NCI-H82 (cell line): ENCODE results near the gene LPIN3.

ENCODE experiments used
- DNase-seq: peaks from one replicate; lab custom pipeline; 2025; lab: John Stamatoyannopoulos, UW

LPIN3 gene

DNA sequence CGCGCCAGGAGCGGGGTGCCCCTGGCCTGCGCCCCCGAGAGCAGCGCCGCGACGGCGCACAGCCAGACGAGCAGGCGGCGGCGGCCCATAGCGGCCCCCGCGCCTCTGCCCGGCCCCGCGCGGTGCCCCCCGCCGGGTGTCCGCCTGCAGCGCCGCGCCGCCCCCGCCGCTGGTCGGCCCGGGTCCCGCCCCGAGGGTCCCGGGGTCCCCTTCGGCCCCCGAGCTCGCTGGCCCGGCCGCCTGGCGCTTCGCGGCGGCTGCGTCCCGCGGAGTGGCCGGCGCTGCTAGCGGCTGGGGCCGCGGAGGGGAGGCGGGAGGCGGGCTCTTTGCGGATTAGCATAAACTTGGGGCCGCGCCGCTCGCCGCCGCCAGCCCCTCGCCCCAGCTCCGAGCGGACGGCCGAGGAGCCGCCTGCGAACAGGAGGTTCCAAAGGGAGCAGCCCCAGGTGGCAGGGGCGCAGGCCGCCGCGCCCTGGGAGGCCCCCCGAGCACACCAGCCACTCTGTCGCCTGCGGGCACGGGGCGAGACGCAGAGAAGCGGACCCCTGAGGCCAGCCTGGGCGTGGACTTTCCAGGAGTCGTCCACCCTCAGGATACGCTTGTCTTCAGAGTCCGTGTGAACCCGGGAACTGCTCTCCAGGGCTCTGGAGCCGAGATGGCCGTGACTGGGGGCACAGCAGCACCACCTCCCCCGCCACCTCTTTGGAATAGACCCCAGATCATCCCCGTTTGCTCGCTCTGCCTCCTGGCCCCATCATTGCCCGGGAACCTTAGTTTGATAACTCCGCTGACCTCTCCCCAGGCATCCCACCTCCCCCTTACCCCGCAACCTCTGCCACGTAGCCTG lies 26.1 kb downstream of the LPIN3 start, which contains the start of gene EMILIN3:
Gene EMILIN3, minus strand, starts transcription at position 273 of the 847 bp plus-strand sequence. Its CDS starts 184 bp downstream, at position 89.
- DNase-seq: peak; percentile 76

DNA sequence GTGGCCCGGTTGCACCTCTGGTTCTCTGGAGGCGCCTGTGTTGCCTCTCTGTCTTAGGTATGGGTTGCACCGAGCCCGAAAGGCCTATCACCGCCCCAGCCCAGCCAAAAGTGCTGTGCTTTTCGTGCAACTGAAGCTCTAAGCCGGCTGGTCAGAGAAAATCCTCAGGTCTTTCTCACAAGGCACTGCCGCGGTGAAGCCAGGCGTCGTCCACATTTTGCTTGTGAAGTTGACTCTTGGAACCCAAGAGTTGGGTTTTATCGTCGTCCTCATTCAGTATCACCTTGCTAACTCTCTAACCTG lies 26.7 kb downstream of the LPIN3 start:
- DNase-seq: no peak

DNA sequence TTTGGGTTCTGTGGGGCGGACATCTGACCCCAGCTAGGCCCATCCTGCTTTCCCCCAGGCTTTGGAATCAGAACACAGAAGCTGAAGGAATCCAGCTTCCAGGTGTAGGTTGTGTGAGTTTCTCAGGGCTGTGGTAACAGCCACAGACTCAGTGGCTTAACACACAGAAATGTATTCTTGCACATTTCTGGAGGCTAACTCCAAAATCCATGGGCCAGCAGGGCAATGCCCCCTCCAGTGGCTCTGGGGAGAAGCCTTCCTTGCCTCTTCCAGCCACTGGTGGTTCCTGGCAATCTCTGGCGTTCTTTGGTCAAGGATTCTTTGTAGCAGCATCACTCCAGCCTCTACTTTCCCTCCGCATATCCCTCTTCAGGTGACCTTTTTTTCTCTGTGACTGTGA lies 27.3 kb downstream of the LPIN3 start:
- DNase-seq: no peak

DNA sequence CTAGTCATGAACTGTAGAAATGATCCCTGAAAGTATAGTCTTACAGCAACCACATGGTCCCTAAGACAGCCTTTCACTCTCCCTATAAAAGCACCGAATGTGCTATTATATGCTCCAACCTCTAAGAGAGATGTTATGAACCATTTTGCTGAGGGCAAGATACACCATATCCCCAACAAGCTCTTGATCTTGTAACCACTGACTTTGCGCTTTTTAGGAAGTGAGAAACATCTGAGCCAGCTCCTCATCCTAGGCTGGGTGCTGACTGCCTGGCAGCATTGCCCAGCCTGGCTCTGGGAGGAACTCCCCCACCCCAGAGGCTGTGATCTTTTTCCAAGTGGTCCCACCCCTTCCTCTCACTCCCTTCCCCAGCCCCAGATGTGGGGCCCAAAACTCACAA lies 29.1 kb downstream of the LPIN3 start:
- no peak for DNase-seq

DNA sequence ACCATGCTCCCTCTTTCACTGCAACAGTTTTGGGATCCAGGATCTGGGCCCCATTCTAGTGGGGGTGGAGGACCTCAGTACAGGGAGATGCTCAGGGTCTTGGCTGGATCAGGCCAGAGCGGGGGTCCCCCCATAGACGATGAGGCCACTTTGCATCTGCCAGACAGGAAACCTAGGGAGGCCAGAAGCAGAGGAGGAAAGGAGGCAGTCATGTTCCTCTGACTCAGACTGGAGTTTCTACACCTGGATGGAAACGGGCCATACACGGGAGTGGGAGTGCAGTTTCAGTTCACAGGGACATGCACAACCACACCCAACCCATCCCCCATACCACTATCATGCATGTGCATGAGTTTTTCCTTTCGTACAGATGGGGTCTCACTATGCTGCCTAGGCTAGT lies 29.6 kb downstream of the LPIN3 start:
- no peak for DNase-seq

DNA sequence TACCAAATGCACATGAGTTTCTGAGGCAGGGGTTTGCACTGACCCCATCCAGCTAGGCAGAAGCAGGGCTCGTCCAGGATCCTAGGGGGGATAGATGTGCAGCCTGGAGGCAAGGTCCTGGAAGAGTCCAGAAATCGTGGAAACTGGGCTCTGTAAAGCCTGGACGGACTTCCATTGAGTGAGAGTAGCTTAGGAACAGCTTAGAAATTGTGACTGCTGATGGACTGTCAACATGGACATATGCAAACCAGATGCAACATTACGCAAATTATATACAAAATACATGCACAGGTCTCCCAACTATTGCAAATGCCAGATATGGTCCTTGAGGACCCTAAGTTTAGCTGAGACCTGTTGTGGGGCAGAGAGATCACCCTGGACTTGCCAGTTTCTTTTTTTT lies 30.8 kb downstream of the LPIN3 start:
- DNase-seq: no peak

DNA sequence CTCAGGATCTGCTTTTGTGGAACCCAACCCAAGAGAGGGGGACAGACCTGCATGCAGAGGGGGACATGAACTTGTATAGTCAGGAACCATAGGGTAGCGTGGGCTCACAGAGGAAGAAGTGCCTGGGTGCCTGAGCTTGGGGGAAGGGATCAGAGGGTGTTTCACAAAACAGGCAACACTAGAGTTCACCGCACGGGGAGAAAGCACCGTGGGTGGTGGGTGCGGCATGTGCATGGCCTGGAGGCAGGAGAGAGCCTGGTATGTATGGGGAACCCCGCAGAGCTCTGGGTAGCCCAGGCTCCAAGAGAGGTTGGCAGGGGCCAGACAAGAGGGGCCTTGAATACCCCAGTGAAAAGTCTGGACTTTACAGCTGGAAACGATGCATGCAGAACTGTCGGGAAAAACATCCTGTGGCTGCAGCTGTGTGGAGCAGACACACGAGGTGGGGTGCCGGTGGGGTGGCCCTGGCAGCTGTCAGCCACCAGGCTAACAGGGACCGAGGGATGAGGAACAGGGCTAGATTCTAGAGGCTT lies 32.7 kb downstream of the LPIN3 start:
- DNase-seq: no peak

DNA sequence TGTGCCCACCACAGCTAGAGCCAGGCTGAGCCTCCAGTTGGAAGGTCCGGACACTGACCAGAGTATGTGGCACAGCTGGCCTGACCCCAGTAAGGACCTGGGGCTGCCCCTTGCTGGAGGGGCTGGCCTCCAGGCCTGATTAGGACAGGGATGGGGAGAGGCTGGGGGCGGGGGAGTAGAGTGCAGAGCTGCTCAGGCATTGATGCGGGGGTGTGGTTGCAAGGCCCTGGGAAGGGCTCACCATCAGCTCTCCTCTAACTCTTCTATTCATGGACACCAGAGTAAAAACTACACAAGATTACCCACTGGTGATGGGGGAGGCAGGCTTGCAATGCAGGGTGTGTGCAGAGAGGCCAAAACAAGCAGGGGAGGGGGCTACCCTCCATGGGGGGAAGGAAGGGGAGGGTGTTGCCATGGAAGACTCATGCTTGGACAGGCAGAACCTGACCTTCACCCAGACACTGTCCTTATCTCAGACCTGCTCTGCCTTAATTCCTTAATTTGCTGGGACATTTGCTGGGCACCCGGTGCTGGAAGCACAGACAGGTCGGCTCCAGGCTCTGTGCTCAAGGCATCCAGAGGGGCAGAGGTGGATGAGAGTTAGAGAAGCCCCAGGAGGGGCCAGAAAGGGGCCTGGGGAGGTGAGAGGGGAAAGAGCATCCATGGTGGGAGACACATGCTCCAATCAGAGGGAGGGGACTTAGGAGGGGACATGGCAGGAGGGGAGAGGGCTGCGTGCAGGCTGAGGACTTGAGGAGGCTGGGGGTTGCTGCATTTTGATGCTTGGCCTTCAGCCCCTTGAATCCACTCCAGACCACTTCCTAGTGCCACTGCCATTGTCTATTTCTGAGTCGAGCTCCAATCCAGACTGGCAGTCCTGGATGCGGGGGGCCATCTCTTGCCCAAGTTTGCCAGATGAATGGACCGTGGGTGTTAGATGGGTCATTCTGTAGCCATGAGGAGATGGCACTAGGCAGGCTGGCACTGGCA lies 33.6 kb downstream of the LPIN3 start:
- DNase-seq: no peak

DNA sequence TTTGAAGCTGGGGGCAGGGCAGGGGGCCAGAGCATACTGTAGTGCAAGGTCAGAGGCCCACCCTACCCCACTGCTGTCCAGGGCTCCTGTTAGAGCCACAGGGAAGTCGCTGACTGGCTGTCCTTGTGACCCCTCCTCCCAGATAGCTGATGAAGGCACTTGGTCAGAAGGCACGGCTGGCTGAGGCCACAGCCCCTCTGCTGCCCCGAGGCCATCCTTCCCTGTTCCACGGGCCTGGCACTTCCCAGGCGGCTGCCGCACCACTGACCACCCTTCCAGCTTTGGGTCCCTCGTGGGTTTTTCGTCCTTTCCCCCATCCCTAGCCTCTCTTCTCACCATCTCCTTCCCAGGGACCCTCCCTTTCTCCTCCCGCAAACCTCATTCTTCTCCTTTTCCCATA lies 35.2 kb downstream of the LPIN3 start:
- no peak for DNase-seq

DNA sequence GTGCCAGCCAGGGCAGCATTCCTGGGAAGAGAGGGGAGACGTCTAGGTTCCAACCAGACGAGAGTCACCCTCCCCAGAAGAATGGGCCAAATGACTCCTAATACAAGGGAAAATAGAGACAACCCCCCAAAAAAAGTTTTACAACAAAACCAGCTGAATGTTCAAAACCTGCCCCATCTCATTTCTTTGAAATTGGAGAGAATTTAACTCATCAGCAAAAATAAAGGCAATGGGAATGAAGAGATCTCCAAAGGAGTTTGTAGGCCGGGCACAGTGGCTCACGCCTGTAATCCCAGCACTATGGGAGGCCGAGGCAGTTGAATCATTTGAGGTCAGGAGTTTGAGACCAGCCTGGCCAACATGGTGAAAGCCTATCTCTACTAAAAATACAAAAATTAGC lies 35.7 kb downstream of the LPIN3 start:
- DNase-seq: no peak

DNA sequence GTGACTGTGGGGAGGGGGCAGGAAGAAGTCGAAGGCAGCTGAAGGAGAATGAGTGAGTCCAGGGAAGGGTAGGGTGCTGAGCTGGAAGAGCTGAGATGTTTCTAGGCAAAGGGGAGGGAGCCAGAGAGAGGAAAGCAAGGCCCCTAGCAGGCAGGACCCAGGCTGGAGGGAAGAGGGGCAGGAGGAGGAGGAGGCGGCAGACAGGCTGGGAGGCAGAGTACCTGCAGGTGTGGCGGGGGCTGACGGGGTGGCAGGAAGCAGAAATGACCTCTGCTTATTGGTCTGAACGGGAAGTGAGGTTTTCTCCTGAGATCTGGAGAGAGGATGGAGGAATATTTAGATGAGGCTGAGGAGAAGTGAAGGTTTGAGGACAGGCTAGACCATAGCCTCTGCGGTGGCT lies 36.7 kb downstream of the LPIN3 start:
- no peak for DNase-seq

DNA sequence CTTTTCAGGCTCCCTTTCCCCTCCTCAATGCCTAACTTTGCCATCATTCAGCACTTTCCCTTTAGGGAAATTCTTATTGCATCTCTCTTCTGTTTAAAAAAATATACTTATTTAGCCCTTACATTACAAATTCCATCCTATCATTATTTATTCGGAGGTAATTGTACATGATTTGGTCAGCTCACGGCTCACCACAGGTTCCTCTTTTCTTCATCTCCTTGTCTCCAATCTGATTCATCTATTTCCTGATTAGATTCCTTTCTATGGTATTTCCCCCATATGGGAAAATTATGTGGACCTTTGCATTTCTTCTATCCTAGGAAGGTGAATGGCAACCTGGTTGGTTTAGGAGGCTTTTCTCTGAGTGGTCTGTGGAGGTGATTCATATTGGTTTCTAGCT lies 38.9 kb downstream of the LPIN3 start:
- no peak for DNase-seq

DNA sequence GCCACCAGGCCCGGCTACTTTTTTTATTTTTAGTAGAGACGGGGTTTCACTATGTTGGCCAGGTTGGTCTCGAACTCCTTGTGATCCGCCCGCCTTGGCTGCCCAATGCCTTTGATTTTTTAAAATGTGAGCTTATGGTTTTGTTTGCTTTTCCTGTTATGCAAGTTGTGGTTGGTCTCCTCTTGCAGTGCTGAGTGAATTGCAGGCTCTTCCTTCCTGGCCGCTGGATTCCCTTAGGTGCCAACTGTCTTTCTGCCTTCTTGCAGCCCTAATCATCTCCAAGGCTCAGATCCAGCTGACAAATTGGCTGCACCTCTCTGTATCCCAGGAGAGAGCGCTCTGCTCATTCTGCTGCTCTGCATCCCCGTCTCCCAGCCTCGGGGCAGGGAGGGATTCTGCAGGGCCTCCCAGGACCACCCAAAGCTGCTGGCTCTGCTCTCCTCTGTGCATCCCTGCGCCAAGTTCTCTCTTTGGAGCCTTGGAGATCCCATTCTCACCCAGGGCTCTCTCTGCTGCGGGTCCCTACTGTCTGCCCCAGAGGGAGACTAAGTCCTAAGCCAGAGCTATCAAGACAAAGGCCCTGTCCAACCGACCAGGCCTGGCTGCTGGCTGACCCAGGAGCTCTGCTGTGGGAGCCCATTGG lies 40.1 kb downstream of the LPIN3 start:
- DNase-seq: no peak

DNA sequence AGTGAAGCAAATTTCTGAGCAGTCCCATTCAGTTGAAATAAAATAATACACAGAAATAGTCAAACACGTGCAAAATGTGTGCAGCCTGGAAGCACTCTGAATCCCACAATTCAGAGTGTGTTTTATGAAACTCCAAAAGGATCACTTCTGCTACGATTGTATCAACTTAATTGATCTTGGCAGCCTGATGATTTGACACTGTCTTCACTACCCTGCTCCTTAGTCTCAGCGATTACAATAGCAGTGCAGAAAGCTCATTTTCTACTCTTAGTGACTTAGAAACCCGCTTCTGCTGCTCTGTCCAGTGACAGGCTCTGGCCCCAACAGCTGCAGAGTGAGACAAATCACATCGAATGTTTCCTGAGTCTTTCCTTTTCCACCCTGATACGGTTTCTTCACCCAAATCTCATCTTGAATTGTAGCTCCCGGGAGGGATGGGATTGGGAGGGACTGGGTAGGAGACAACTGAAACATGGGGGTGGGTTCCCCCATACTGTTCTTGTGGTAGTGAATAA lies 42.2 kb downstream of the LPIN3 start:
- no peak for DNase-seq

DNA sequence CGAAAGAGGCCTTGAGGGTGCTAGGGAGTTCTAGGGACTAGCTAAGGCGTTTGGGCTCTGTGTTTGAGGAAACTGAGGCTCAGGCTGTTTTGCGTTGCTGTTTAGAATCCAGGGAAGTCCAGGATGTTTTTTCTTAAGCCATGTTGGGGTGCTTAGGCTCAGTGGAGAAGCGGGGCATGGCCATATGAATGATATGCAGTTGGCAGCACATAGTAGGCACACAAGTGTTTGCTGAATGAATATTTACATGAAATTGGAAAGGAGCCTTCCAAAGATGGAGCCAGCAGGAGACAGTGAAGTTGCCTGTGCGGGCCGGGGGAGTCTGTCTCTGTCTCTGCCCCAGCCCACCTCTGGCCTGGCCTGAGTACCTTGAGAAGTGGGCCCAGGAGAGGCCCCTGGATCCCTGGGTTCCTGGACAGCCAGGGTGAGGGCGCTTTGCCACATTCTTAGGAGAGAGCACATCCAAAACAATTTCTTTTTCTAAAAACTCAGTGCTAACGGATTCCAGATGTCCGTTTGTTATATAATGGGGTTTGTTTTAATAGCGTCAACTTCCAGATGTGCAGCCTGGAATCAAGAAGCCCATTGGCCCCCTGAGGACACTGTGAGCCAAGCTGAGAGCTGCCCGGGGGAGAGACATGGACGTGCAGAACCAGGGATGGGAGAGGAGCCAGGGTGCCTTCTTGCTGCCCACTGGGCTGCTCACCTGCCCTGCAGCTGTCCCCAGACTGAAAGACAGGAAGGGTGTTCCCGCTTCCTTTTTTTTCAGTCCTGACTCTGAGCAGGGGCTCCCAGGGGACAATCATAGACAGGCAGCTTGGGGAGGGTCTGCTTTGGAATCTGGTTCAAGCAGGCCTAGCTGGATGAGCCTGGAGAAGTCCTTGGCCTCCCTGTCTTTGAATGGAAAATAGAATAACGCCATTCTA lies 46.1 kb downstream of the LPIN3 start:
- DNase-seq: no peak

DNA sequence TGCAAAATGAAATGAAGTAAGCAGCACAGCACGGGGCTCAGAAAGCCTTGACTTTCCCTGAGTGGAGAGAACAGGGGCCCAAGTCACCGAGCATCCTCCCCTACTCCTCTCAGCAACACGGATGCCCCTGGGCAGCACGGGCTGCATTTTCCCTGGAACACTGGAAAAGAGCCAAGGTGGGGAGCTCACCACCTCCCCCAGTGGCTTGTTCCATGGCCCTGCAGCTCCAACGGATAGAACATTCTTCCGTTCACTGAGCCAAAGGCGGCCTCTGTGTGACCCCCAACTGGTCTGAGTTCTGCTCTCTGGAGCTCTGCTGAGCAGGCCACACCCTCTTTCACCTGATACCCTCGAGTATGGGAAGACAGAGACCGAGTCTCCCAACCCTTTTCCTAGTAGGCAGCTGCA lies 46.8 kb downstream of the LPIN3 start:
- DNase-seq: no peak

DNA sequence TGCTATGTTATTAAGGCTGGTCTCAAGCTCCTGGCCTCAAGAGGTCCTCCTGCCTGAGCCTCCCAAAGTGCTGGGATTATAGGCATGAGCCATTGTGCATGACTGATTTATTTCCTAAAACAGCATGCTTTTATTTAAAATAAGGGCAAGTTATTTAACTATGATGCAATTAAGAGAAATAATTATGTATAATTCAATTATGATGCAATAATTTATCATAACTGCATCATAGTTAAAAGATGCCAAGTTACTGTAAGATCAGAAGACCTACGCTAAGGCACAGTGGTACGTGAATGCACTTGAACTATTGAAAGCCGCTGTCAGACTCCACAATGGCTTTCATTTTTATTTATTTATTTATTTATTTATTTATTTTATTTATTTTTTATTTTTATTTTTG lies 50.3 kb downstream of the LPIN3 start:
- DNase-seq: no peak

DNA sequence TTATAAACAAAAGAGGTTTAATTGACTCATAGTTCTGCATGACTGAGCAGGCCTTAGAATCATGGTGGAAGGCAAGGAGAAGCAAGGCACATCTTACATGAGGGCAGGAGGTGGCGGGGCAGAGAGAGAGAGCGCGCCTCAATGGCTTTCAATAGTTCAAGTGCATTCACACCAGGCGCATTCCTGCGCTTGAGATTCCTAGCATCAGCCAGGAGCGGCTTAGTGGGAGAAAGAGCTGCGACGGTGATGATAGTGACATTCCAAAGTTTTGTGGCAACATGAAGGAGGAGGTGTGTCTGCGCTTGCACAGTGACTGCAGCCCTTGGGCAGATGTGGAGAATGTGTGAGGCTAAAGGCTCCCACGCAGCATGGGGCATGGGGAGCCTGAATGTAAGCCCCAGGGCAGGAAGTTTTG lies 51.0 kb downstream of the LPIN3 start:
- no peak for DNase-seq

DNA sequence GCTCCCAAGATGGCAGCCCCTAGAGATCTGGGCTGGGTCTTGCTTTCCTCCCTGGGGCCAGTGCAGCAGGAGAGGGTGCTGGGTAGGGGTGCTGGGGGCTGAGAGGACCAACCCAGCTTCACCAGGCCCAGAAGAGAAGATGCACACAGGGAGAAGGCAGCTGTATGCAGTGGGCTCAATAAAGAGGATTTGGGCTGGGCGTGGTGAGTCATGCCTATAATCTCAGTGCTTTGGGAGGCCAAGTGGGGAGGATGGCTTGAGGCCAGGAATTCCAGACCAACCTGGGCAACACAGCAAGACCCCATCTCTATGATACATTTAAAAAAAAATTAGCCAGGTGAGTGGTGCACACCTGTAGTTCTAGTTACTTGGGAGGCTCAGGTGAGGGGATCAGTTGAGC lies 51.7 kb downstream of the LPIN3 start:
- DNase-seq: no peak

DNA sequence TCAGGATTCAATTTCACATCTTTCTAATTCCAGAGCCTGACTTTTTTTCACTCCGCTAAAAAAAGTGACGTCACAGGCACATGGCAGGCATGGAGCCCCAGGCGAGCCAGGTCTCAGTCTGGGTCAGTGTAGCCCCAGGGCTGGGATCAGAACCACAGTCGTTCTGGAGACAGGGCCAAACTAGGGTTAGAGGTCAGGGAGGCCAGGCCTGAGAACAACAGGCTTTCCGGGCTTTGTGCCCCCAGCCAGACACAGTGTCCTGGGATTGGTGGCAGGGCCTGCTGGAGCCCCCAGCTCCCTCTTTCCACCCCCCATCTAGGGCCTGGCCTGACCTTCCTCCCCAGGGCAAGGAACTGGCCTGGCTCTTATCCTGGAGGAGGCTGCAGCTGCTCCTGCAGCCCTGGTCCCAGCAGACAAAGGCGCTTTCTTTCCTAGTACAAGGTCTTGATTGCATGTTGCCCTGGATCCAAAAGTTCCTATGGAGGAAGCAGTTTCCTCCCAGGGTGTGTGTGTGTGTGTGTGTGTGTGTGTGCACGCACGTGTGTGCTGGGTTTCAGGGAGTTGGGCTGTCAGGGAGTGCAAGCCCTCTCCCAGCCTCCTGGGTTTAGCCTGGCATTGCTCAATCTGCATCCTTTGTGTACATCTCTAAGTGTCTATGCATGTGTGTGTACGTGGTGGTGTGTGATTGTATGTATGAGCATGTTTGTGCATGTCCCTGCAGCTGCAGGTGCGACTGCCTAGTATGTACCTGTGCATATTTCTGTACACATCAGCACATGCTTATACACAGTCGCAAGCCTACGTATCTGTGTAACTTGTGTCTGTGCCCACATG lies 52.5 kb downstream of the LPIN3 start:
- DNase-seq: no peak
